HCT116 (cell line): ENCODE measurements around the gene TMEM121. TPM values are rescaled to one million over a fixed set of nuclear protein-coding genes. Genes with fewer than 3 reads are reported as not detected.

ENCODE experiments used
- ATAC-seq: fragments of 200-7000 bp; cut with Tn5 transposase; 2 replicates; pipeline ENCODE4 v1.9.1; 2020; ENCODE audit warnings: mild to moderate bottlenecking, moderate library complexity
- BruUV-seq: library from RNA; stranded (reverse); fragments of 400-500 nt; replicated peaks from 2 replicates; lab custom pipeline; 2021; lab: Mats Ljungman, UMichigan
- CTCF ChIA-PET: fragments of 300-600 bp; sonication (Branson Sonifier 250); formaldehyde crosslinking; loops from one replicate; lab custom pipeline; 2021; ENCODE audit warnings: antibody characterized with exemption; lab: Charles Lee
- POLR2A ChIA-PET: fragments of 300-600, 350-600 bp; sonication (Branson Sonifier 250); formaldehyde crosslinking; loops from one replicate; lab custom pipeline; 2021; ENCODE audit warnings: antibody characterized with exemption; lab: Charles Lee
- RAD21 ChIA-PET, 2 experiments: fragments of 300-600 bp; sonication (Branson Sonifier 250); formaldehyde crosslinking; loops; one replicate each; lab custom pipeline; 2023; ENCODE audit warnings: low total read pairs in 2 of 2; ENCODE audit not compliant: uncharacterized antibody in 2 of 2, unreplicated experiment in 2 of 2, low non-redundant PET in 1 of 2; lab: Charles Lee
- DNase-seq: peaks from one replicate; pipeline ENCODE4 v3.0.0-alpha.2; 2010; ENCODE audit warnings: low read depth, low spot score
- H2AFZ ChIP-seq: fragments of 200-600 bp; shearing (Covaris generic), sonication (generic); 2 replicates; pipeline ENCODE4 v1.6.1; 2017; ENCODE audit warnings: low read depth, mixed run types, mixed read lengths, antibody characterized with exemption, low read length; ENCODE audit not compliant: poor library complexity, severe bottlenecking
- H3K27ac ChIP-seq: 2 replicates; pipeline ENCODE4 v1.5.1; 2012; ENCODE audit warnings: low read depth, low read length
- H3K27me3 ChIP-seq: fragments of 200-600 bp; sonication (generic); 2 replicates; pipeline ENCODE4 v1.6.1; 2016; ENCODE audit warnings: mixed run types, low read length, mixed read lengths; ENCODE audit not compliant: insufficient read depth
- H3K36me3 ChIP-seq, 2 experiments: fragments of 200-500 bp in 1 of 2; fragments of 200-600 bp in 1 of 2; sonication (Bioruptor generic) in 1 of 2; sonication (generic) in 1 of 2; 2 replicates each; pipeline versions ENCODE4 v1.5.1 to v1.6.1; 2014 to 2016; ENCODE audit warnings: low read length in 2 of 2, inconsistent platforms in 1 of 2, mixed read lengths in 1 of 2, mixed run types in 1 of 2; ENCODE audit not compliant: insufficient read depth in 2 of 2, control insufficient read depth in 1 of 2
- H3K4me1 ChIP-seq, 2 experiments: fragments of 200-600 bp in 1 of 2; sonication (generic) in 1 of 2; 2 replicates each; pipeline versions ENCODE4 v1.5.1 to v1.6.1; 2012 to 2017; ENCODE audit warnings: low read length in 2 of 2, inconsistent platforms in 1 of 2, mild to moderate bottlenecking in 1 of 2, mixed read lengths in 1 of 2, mixed run types in 1 of 2, moderate library complexity in 1 of 2; ENCODE audit not compliant: insufficient read depth in 2 of 2, control insufficient read depth in 1 of 2
- H3K4me2 ChIP-seq: fragments of 200-600 bp; sonication (generic); 2 replicates; pipeline ENCODE4 v1.6.1; 2017; ENCODE audit warnings: mixed run types, low read length, mixed read lengths
- H3K4me3 ChIP-seq, 2 experiments: fragments of 200-600 bp in 1 of 2; sonication (generic) in 1 of 2; replicated peaks in 1 of 2; 2 replicates each; pipeline ENCODE4 v1.5.1; 2011 to 2016; ENCODE audit warnings: low read length in 2 of 2, control low read depth in 1 of 2, low read depth in 1 of 2, mild to moderate bottlenecking in 1 of 2, mixed read lengths in 1 of 2, mixed run types in 1 of 2
- H3K79me2 ChIP-seq: fragments of 200-600 bp; sonication (generic); 2 replicates; pipeline ENCODE4 v1.6.1; 2017; ENCODE audit warnings: mild to moderate bottlenecking, mixed run types, low read length, moderate library complexity, mixed read lengths; ENCODE audit not compliant: insufficient read depth
- H3K9ac ChIP-seq: fragments of 200-600 bp; sonication (generic); 2 replicates; pipeline ENCODE4 v1.6.1; 2016; ENCODE audit warnings: low read length, mixed read lengths
- H3K9me2 ChIP-seq: fragments of 200-600 bp; sonication (generic), shearing (Covaris generic); 2 replicates; pipeline ENCODE4 v1.6.1; 2017; ENCODE audit warnings: mixed run types, mild to moderate bottlenecking, moderate library complexity; ENCODE audit not compliant: insufficient read depth
- H3K9me3 ChIP-seq, 2 experiments: fragments of 200-500 bp in 1 of 2; fragments of 200-600 bp in 1 of 2; sonication (Bioruptor generic) in 1 of 2; sonication (generic) in 1 of 2; 2 replicates each; pipeline ENCODE4 v1.6.1; 2014 to 2017; ENCODE audit warnings: low read length in 2 of 2, mixed read lengths in 2 of 2, inconsistent platforms in 1 of 2, low read depth in 1 of 2, mild to moderate bottlenecking in 1 of 2, mixed run types in 1 of 2, moderate library complexity in 1 of 2; ENCODE audit not compliant: control insufficient read depth in 1 of 2, insufficient read depth in 1 of 2
- H4K20me1 ChIP-seq: fragments of 200-600 bp; sonication (generic), shearing (Covaris generic); 2 replicates; pipeline ENCODE4 v1.6.1; 2017; ENCODE audit warnings: mixed run types, mild to moderate bottlenecking, moderate library complexity; ENCODE audit not compliant: insufficient read depth
- CEBPB ChIP-seq: IDR thresholded peaks from 2 replicates; pipeline ENCODE4 v1.6.1; 2012; ENCODE audit warnings: low read depth
- EGR1 ChIP-seq: IDR thresholded peaks from 2 replicates; pipeline ENCODE4 v1.6.1; 2012; ENCODE audit warnings: low read depth
- ELF1 ChIP-seq: IDR thresholded peaks from 2 replicates; pipeline ENCODE4 v1.6.1; 2012; ENCODE audit warnings: low read depth, borderline replicate concordance
- EZH2 ChIP-seq: fragments of 200-600 bp; sonication (generic); IDR thresholded peaks from 2 replicates; pipeline ENCODE4 v1.6.1; 2017; ENCODE audit warnings: antibody characterized with exemption, mixed run types
- FOSL1 ChIP-seq: IDR thresholded peaks from 2 replicates; pipeline ENCODE4 v1.6.1; 2012; ENCODE audit warnings: low read depth
- JUND ChIP-seq: IDR thresholded peaks from 2 replicates; pipeline ENCODE4 v1.6.1; 2012
- RAD21 ChIP-seq: IDR thresholded peaks from 2 replicates; pipeline ENCODE4 v1.6.1; 2012; ENCODE audit warnings: low read depth, mild to moderate bottlenecking
- SP1 ChIP-seq: IDR thresholded peaks from 2 replicates; pipeline ENCODE4 v1.6.1; 2012; ENCODE audit warnings: low read depth
- SRF ChIP-seq: IDR thresholded peaks from 2 replicates; pipeline ENCODE4 v1.6.1; 2012; ENCODE audit warnings: low read depth
- TCF7L2 ChIP-seq: IDR thresholded peaks from 2 replicates; pipeline ENCODE4 v1.7.0; 2011; ENCODE audit warnings: borderline replicate concordance, inconsistent platforms; ENCODE audit not compliant: insufficient read depth, insufficient read length; ENCODE audit errors: extremely low read depth
- YY1 ChIP-seq: IDR thresholded peaks from 2 replicates; pipeline ENCODE4 v1.6.1; 2011; ENCODE audit warnings: low read length, low read depth, moderate library complexity, mild to moderate bottlenecking; ENCODE audit not compliant: insufficient replicate concordance; ENCODE audit errors: extremely low read depth
- ZNF274 ChIP-seq: fragments of 200-500 bp; sonication (Bioruptor generic); IDR thresholded peaks from 2 replicates; pipeline ENCODE4 v1.6.1; 2014; ENCODE audit warnings: mild to moderate bottlenecking, low read depth, low read length, inconsistent platforms
- intact Hi-C: fragments of 100-400 bp; cut with micrococcal nuclease; formaldehyde crosslinking; loops from 2 replicates; pipeline ENCODE4 v1.10.0; 2022
- total RNA-seq: library from RNA; stranded (reverse); gene quantifications from one replicate; pipeline ENCODE4 v1.2.1, GENCODE V29; 2021; ENCODE audit not compliant: unreplicated experiment

Gene TMEM121
- total RNA-seq, 1 experiment from 2014 or later = 5.5 TPM

DNA sequence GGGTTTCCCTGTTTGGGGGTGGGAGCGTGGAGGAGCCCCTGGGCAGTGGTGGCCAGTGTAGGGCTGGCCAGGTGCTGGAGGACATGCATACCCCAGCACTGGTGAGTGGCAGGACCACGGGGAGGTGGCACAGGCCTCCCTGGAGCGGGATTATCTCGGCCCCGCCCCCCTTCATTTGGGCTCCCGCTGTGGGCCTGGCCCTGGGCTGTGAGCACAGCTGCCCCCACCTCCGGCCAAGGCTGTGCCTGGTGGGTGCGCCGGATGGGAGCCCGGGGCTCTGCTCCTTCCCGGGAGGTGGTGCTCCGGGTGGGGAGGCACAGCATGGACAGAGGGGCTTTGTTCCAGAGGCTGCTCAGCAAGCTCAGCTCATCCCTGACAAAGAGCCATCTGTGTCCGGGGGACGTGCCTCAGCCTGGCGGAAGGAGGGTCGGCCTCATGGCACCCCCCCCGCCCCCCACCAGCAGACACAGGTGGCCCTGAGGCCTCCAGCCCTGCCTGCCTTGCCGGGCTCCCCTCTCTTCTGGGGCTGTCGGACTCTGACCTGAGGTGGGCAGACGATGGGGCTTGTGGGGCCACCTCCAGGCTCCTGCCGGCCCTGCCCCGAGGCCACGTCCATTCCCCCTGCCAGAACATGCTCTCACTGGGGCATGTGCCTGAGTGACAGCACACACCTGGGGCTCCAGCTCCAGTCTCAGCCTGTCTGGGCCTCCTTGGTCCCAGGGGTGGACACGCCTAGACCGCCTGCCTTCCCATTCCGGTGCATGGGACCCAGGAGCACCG, 26.9 kb upstream of the TMEM121 start:
- H3K27me3 ChIP-seq = no peaks in the 10 kb centered on the region
- H3K36me3 ChIP-seq = no peaks in the 10 kb centered on the region
- no peak for DNase-seq
- BruUV-seq = no TSS peak
- ChIA-PET POLR2A (no interaction called here), RAD21 (no interaction called here)
- no peak overlapping the region for H3K9ac ChIP-seq
- H3K9me3 ChIP-seq = no peaks in the 10 kb centered on the region
- no peaks in the 10 kb centered on the region for H4K20me1 ChIP-seq
- H3K79me2 ChIP-seq = no peaks in the 10 kb centered on the region
- no peak for TF ChIP-seq SRF
- TF ChIP-seq RAD21 = no peak
- TF ChIP-seq JUND = no peak
- TF ChIP-seq TCF7L2 = no peak
- TF ChIP-seq SP1 = no peak
- TF ChIP-seq EGR1 = no peak
- TF ChIP-seq YY1 = no peak
- TF ChIP-seq ELF1 = no peak
- no peak for TF ChIP-seq CEBPB
- no peak for TF ChIP-seq ZNF274
- no peak for TF ChIP-seq EZH2
- TF ChIP-seq FOSL1 = no peak
- TF ChIP-seq, all 23 proteins: peak for 0
- Histone ChIP-seq H3K27ac (no peak overlapping the region), H3K4me3 (no peak overlapping the region), H3K4me2 (no peak overlapping the region), H3K4me1 (no peaks in the 10 kb centered on the region), H3K9me2 (no peaks in the 10 kb centered on the region), H2AFZ (no peak overlapping the region)
- ATAC-seq = peak; percentile 25
- CTCF ChIA-PET = no interaction called here
- intact Hi-C loops = no loop called here
